HG02798 (cell line): ENCODE results near the gene GTF3C5.
"Not testable (repeated sequence)": the region's sequence is repeated elsewhere in the genome, so short reads cannot be mapped to it uniquely, and the experiment has no call there.

Source experiments
- ATAC-seq: cut with Tn5 transposase; IDR thresholded peaks from one replicate; pipeline ENCODE4 v1.9.1; 2021; ENCODE audit warnings: mild to moderate bottlenecking; ENCODE audit not compliant: unreplicated experiment, poor library complexity

GTF3C5 gene

DNA sequence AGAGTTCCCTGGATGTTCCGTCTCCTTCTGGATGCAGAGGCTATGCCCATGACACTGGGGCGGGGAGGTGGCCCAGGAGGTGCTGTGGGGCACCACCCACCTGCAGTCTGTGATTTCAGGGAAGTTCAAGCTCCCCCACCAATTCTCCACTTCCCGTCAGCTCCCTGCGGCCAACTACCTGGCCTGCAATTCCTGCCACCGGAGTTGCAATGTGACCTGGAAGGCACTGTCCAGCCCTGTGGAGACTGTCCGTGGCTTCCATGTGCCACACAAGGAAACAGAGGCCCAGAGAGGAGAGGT lies 35.7 kb upstream of the GTF3C5 start:
- ATAC-seq, result no peak

DNA sequence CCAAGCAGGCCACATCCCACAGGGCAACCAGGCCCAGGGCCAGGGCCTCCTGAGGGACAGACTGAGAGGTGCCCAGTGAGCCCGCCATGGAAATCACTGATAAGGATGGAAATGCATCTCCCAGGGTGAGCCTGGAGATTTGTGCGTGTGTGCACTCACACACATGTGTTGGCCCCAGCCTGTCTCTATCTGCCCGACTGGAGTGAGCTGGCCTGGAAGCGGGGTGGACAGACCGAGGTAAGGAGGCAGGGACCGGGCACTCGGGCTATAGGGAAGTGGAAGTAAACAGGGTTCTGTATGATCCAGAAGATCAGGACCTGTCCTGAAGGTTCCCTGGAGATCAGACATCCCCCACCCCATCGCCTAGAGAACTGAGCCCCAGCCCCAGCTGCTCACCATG lies 34.9 kb upstream of the GTF3C5 start:
- ATAC-seq, result no peak

DNA sequence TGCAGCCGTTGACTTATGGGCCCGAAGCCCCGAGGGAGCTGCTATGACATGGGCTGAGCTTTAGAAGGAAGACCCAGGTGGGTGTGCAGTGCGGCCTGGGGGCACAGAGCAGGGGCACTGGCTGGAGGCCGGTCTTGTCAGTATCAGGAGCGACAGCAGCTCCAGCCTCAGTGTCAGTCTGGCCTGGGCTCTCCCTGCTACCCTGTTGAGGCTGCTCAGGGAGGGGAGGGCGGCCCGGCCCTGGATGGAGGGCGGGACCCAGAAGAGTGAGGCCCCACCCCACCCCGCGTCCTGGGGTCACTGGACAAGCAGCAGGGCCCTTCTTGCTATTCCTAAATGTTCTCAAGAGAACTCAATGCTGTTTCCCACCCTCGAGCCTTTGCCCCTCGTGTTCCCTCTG lies 34.3 kb upstream of the GTF3C5 start:
- no peak for ATAC-seq

DNA sequence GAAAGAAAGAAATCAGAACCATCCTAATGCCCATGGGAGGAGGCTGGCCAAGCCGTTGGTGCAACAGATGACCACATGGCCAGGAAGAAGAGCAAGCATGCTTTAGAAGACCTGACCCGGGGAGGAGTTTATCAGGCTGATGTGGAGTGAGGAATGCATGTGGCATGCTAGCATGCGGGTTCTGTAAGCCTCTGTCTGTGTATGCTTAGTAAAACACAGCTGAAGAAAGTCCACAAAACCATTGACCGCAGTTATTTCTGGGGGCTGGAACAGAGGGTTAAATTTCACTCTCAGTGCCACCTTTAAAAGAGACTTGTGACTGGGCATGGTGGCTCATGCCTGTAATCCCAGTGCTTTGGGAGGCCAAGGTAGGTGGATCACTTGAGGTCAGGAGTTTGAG lies 33.2 kb upstream of the GTF3C5 start:
- ATAC-seq, result no peak

DNA sequence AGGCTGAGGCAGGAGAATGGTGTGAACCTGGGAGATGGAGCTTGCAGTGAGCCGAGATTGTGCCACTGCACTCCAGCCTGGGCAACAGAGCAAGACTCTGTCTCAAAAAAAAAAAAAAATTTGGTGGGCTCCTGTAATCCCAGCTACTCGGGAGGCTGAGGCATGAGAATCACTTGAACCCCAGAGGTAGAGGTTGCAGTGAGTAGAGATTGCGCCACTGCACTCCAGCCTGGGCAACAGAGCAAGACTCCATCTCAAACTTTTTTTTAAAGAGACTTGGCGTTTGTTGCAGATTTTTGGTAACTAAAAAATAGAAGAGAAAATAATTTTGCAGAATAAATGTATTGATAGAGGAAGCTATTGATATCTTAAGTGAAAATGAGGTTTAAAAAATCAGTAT lies 32.6 kb upstream of the GTF3C5 start:
- ATAC-seq, result not testable (repeated sequence)

DNA sequence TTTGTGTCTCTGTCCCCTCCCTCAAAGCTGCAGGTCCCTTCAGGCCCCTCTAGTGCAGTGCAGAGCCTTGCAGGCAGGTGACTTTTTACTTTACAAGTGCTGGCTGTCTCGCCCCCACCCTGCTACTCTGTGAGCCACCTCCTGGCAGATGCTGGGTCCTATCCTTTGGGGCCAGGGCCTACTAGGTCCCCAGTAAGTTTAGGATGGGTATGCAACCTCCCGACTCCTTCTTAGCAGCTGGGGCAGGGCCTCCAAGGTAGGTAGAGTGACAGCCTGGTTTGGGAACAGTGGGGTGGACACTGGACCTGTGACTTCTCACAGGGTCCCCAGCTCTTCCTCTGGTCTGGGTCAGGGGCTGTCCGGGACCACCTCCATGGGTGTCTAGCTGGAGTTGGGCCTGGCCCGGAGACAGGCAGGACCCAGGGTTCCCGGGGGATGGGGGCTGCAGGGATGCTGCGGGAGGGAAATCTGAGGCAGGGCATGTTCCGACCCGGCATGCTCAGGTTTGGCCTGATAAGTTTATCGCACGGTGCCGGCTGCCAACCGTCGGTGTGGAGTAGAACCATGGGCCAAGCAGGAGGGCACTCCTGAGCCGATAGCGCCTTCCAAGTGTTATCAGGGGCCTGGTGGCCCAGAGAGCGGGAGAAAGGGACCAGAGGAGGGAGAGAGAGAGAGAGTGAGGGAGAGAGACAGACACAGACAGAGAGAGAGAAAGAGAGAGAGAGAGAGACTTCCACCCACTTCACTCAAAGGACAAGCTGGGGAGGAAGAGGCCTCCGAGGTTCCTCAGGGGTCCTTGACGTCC lies 31.8 kb upstream of the GTF3C5 start:
- no peak for ATAC-seq

DNA sequence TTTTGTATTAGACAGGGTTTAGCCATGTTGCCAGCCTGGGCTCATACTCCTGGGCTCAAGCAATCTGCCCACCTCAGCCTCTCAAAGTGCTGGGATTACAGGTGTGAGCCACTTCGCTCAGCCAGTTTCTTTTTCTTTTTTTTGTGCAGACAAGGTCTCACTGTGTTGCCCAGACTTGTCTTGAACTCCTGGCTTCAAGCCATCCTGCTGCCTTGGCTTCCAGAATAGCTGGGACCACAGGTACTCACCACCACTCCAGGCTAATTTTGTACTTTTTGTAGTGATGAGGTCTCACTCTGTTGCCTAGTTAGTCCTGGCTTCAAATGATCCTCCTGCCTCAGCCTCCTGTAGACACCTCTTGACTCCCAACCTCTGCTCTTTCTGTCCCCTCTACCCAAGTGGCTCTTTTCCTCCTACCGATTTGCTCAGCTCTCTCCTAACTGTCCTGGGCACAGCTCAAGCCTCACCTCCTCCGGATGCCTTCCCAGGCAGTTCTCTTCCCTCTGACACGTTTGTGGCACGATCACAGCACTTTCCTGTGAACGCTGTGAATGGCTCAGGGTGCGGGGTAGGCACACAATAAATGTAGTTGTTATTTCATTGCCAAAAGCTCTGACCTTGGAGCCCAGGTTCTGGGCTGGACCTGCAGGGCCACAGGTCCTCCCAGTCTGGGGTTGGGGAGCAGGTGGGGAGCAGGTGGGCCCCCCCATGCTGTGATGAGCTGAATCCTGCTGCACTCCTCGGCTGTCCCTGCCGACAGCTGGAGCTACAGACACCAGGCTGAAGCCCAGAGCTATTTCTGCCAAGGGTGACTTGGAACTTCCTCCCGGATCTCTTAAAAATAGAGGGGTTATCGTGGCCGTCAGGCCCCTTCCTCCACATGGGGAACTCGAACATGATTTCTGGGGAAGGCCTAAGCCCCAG lies 28.4 kb upstream of the GTF3C5 start:
- ATAC-seq, result no peak

DNA sequence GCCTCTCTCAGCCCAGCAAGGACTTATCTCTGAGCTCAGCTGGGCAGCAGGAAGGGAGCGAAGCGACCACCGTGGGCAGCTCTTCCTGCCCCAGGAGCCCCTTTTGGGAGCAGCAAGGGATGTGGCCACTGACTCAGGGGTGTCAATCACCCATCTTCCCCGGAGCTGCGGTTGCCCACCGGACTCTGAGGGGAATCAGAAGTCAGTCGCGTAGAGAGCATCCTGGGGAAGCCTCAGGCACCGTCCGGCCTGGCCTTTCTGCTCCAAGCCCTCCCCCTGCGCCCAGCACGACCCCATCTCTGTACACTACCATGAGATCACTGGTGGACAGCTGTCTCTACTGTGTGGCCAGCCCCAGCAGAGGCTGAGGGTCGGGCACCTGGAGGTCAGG lies 27.7 kb upstream of the GTF3C5 start:
- ATAC-seq, result no peak

DNA sequence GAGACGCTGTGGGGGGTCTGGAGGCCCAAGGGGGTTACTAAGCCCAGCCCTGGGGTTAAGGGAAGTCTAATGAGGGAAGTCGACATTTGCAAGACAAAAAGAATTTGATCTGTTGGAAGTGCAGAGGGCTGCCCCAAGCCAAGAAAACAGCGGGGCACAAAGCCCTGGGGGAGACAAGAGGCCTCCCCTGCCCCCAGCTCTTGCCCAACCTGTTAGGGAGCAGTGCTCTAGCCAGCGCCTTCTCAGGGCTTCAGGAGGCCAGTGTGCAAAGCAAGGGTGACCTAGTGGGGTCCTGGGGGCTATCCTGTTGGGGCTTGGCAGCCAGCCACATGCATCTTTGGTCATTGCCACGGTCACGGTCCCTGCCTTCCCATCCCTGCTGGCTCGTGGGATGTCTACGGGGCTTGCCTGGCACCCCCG lies 27.1 kb upstream of the GTF3C5 start:
- ATAC-seq, result no peak

DNA sequence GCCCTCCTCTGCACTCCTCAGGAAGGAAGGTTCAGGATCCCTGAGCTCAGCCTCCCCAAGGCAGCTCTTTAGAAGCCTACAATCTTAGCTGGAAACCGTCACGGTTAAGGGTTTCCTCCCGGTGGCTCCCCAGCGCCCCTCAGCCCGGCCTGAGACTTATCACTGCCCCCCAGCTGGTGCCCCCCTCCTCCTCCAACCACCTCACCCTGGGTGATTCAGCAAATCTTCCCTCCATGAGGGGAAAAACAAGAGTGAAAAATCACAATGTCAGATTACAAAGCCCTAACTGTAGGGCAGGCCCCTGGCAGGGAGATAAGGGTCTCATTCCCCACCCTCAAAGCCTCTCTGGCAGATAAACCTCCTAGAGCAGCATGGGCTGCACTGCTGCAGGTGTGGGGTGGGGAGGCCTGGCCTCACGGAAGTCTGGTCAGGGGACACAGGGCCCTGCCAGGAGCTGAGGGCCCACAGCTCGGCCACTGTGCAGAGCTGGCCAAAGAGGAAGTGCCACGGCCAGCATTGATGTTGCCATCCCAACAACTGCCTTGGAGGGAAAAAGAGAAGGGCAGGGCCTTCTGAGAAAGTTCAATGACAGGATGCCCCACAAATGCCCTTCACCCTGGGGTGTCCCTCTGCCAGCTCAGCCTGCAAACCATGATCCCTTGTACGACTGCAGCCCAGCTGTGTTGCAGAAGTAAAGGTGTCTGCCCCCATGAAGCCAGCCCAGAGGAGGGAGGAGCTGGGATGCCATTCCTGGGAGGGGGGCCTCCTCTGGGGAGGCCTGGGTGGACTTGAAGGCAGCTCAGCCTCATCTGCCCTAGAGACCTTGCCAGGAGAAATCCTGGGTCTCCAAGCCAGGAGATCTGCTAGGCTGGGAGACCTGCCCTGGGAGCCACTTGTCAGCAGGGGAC lies 26.5 kb upstream of the GTF3C5 start:
- ATAC-seq, result no peak

DNA sequence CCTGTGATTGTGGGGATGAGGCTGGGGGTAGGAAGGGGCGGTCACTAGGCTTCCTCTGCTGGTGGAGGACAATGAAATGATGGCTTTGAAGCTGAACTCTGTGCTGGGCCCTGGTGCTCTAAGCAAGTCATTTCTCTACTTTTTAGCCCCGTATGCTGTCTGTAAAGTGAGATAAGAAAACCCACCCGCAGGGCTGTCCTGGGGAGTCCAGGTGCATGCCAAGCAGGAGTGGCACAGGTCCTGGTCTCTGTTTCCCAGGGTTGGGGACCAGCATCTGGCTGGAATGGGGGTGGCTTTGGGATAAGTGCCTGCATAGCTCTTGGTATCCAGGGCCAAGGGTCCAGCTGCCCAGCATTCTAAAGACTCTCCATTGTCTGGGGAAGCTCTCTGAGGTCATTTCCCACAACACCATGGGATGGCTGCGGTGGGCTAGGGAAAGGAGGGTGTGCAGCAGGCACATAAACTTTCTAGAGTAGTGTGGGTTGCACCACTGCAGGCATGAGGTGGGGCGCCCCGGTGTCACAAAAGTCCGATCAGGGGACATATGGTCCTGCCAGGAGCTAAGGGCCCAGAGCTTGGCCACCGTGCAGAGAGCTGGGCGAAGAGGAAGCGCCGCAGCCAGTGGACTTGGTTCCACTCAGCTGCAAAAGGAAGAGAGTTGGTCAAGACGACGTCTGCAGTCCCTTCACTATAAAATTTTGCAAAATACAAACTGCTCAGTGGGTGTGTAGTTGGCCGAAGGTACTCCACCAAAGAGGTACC lies 25.6 kb upstream of the GTF3C5 start:
- ATAC-seq, result no peak

DNA sequence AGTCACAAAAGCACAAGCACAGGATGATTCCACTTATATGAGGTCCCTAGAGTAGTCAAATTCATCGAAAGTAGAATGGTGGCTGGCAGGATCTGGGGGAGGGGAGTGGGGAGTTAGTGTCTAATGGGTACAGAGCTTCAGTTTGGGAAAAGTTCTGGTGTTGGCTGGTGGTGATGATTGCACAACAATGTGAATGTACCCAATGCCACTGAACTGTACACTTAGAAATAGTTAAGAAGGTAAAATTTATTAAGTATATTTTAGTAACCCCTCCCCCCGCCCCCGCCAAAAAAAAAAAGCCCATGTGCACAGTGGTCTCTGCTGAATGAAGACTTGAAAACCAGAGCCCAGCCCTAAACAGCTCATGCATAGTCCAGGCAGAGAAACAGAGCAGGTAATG lies 24.8 kb upstream of the GTF3C5 start:
- no peak for ATAC-seq

DNA sequence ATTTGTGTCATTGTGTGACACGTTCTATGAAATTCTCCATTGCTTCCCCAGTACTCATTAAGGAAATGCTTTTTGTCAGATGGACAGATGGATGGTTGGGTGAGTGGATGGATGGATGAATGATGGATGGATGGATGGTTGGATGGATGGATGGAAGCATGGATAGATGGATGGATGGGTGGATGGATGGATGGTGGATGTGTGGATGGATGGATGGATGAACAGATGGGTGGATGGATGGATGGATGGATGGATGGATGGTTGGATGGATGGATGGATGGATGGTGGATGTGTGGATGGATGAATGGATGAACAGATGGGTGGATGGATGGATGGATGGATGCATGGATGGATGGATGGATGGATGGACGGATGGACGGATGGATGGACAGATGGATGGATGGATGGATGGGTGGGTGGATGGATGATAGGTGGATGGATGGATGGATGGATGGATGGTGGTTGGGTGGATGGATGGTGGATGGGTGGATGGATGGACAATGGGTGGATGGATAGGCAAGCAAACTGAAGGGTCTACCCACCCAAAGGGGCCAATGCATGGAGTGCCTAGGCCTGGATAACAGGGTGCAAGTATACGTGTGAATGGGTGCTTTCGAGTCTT lies 24.0 kb upstream of the GTF3C5 start:
- ATAC-seq, result no peak

DNA sequence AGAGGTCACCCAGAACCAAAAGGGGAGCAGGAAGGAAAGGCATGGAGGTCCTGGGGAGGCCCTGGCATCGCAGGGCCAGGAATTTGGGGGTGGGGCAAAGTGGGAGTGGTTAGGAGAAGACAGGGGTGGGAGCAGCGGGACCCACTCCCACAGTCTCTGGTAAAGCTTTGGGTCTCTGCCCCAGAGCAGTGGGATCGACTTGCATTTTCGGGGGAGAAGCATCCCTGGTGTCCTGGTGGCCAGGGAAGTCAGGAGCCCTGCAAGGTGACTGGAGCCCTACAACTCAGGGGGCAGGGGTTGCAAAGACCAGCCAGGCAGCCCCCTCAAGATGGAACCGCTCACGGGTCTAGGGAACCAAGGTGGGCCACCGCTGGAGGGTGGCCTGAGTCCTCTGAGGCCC lies 22.4 kb upstream of the GTF3C5 start:
- no peak for ATAC-seq

DNA sequence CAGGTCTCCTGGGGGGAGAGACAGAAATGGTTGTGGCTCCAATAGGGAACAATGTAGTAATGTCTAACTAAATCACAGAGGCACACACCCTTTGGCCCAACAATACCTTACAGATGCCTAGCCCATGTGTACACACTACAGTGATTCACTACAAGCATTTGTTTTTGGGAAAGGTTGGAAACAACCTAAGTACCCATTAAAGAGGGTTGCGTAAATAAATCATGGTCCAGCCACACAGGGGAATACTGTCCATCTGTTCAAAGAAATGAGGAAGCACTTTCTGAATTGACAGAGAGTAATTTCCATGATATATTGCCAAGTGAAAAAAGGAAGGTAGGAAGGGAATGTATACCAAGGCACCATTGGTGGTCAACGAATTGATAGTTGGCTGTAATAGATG lies 22.0 kb upstream of the GTF3C5 start:
- ATAC-seq, result no peak

DNA sequence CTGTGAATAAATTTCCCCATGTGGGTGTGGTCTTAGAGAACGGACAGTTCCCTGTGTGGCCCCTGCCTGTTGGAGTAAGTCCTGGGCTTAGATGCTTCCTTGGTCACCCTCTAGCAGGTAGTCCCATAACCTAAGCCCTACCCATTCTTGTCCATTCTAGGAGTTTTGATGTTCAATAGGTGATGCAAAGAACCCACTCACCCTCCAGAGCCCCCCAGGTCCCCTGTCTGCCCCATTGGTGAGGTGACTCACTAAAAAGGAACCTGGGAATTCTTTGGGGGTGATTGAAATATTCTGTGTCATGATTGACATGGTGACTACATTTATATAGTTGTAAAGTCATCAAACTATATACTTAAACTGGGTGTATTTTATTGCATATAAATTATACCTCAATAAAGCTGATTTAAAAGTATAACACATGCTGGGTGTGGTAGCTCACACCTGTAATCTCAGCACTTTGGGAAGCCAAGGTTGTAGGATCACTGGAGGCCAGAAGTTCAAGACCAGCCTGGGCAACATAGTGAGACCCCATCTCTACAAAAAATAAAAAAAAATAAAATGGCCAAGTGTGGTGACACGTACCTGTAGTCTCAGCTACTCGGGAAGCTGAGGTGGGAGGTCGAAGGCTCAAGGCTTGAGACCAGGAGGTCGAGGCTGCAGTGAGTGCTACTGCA lies 20.8 kb upstream of the GTF3C5 start:
- ATAC-seq, result no peak

DNA sequence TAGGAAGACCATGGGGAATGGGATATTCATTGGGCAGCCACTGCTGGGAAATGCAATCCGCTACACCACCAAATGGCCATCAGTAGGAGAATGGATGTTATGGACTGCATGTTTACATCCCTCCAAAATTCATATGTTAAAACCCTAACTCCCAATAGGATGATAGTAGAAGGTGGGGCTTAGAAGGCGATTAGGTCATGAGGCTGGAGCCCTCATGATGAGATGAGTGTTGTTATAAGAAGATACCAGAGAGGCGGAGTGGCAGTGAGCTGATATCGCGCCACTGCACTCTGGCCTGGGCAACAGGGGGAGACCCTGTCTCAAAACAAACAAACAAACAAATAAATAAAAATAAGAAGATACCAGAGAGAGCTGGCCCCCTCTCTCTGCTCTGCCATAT lies 16.1 kb upstream of the GTF3C5 start:
- no peak for ATAC-seq

DNA sequence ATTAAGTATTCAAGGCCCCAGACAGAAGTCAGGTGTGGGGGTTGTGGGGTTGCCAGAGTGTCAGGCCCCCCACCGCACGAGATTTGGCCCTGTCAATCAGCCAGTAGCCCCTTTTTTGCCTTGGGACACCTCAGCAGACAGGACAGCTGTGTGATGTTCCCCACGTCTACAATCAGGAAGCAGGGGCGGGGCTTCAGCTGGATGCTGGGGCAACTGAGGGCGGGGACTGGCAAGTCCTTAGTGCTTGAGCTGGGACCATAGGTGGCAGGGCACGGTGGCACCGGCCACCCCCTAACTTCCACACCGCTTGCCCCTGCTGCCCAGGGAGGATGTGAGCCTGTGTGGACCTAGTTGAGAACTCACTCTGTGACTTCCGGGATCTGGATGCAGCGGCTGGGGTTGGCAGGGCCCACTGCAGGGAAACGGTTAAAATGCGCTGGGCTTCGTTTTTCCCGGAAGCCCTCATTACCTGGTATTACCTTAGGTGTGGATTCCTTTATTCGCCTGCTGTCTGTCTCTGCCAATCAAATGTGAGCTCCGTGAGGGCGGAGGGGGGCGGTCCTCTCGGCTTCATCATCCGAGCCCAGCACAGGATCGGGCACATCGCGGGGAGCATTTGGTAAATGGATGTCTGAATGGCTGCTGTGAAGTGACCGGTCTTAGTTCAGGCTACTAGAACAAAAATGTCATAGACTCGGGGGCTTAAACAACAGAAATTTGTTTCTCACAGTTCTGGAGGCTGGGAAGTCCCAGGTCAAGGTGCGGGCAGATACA lies 7.5 kb upstream of the GTF3C5 start:
- ATAC-seq, result no peak
